ENCODE measurements around the gene CLIP4.

CLIP4 gene

DNA sequence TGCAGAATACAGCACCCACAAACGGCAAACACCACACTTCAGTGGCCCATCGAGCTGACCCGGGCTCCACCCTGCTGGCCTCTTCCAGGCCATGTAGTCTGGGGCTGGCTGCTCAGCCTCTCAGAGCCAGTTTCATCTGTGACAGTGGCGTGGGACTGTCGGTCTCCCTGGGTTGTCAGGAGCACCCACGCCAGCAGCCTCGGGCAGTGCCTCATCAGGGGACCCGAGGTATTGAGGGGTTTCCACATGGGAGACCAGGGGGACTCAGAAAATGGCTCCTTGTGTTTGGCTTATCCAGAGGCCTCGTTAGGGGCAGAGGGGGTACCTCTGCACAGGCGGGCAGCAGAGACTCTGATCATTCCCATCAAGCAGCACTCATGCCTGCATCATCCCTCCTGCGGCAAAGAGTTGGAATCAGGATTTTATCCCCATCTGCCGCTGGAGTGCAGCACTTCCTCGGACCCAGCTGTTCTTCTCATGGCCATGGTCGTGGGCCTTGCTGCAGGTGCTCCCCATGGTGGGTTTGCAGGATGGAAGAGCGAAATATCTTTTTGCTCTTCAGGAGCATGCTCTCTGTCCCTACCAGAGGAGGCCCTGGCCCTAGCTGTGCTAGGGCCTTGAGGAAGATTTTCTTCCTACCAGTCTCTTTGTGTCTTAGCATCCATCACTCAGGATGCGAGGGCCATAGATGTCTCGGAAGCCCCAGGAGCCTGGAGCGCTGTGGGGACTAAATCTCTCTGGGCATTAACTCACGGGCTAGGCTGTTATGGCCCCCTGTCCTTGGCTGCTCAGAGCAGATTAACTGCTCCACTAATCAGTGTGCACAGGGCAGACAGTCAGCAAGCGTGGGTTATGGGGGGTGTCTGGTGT, 100.8 kb downstream of the CLIP4 start:
- Histone ChIP-seq H3K36me3 (no peaks in the 10 kb centered on the region), H3K4me1 (peaks cover 4% of the 10 kb centered on the region), H3K9me3 (0 out of 2 replicates have a peak, but pooled peaks cover 8% of the 10 kb centered on the region), H4K20me1 (no peaks in the 10 kb centered on the region), H3K9ac (no peak overlapping the region), H3K4me3 (no peak overlapping the region), H3K27ac (no peak overlapping the region), H3K4me2 (no peak overlapping the region), H3K27me3 (no peaks in the 10 kb centered on the region)
- no peak for TF ChIP-seq Cebpa-rat (IDR thresholded peaks at IDR 0.05)

- no peaks in the 10 kb centered on the region for H3K36me3 ChIP-seq
- peaks cover 4% of the 10 kb centered on the region for H3K4me1 ChIP-seq
- 0 out of 2 replicates have a peak, but pooled peaks cover 8% of the 10 kb centered on the region for H3K9me3 ChIP-seq
- no peak overlapping the region for H3K4me2 ChIP-seq
- H3K27me3 ChIP-seq, result no peaks in the 10 kb centered on the region
- H3K9ac ChIP-seq, result no peak overlapping the region
- TF ChIP-seq Cebpa-rat (IDR thresholded peaks at IDR 0.05), result no peak
- no peak overlapping the region for H3K27ac ChIP-seq
- no peaks in the 10 kb centered on the region for H4K20me1 ChIP-seq
- no peak overlapping the region for H3K4me3 ChIP-seq
Measured at GRCh38 chr2:29216609-29216909, 101.3 kb downstream of the CLIP4 start.

DNA sequence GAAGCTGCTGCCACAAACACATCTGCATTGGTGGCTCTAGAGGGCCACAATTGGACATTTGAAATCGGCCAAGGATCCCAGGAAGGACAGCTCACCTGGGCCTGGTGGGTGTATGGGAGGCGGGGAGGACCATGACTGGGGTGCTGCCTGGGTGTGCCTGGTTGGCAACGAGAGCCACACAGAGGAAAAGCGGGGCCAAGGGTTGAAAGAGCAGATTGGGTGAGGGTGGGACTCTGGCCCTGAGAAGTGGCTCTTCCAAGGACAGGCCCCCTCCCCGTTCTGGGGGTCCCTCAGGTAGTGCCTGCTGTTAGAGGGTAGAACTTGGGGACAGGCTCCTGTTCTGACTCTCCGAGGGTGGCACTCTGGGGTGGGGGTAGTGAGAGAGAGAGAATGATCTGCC, 102.9 kb downstream of the CLIP4 start:
- Histone ChIP-seq H3K9me3 (0 out of 2 replicates have a peak, but pooled peaks cover 8% of the 10 kb centered on the region), H3K9ac (no peak overlapping the region), H3K36me3 (no peaks in the 10 kb centered on the region), H3K4me2 (no peak overlapping the region), H3K27me3 (no peaks in the 10 kb centered on the region), H4K20me1 (no peaks in the 10 kb centered on the region), H3K27ac (no peak overlapping the region), H3K4me3 (no peak overlapping the region), H3K4me1 (peaks cover 4% of the 10 kb centered on the region)
- TF ChIP-seq Cebpa-rat (IDR thresholded peaks at IDR 0.05), result no peak

DNA sequence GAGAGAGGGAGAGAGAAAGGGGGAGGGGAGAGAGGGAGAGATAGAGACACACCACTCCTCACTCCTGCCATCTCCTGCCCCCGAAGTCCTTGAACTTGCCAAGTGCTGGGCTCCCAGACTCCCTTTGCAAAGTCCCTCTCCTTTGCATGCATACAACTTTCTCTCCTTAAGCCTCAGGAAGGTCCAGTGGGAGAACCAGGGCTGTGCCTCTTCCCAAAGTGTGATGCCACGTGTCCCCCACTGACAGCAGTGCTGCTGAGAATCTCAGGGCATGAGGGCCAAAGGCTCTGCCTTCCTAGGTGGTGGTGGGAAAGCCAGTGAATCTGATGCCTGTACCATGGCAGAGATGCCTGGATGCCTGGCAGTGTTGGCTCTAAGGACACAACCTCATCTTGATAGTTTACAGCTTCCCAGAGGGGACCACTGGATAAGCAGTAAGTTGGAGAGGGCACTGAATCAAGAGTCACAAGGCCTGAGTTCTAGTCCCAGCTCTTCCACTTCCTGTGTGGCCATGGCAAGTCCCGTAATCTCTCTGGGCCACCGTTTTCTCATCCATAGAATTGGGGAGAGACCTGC, 103.4 kb downstream of the CLIP4 start:
- Histone ChIP-seq H3K9me3 (0 out of 2 replicates have a peak, but pooled peaks cover 8% of the 10 kb centered on the region), H3K4me3 (no peak overlapping the region), H3K27ac (no peak overlapping the region), H3K9ac (no peak overlapping the region), H3K27me3 (no peaks in the 10 kb centered on the region), H4K20me1 (no peaks in the 10 kb centered on the region), H3K36me3 (no peaks in the 10 kb centered on the region), H3K4me2 (no peak overlapping the region), H3K4me1 (peaks cover 8% of the 10 kb centered on the region)
- no peak for TF ChIP-seq Cebpa-rat (IDR thresholded peaks at IDR 0.05)

- H3K4me1 ChIP-seq, result peaks cover 12% of the 10 kb centered on the region
- 0 out of 2 replicates have a peak, but pooled peaks cover 8% of the 10 kb centered on the region for H3K9me3 ChIP-seq
- H4K20me1 ChIP-seq, result no peaks in the 10 kb centered on the region
- no peak overlapping the region for H3K9ac ChIP-seq
- H3K27ac ChIP-seq, result no peak overlapping the region
- H3K36me3 ChIP-seq, result no peaks in the 10 kb centered on the region
- H3K27me3 ChIP-seq, result no peaks in the 10 kb centered on the region
- no peak overlapping the region for H3K4me2 ChIP-seq
- TF ChIP-seq Cebpa-rat (IDR thresholded peaks at IDR 0.05), result no peak
- H3K4me3 ChIP-seq, result no peak overlapping the region
Measured at GRCh38 chr2:29219374-29219773, 104.2 kb downstream of the CLIP4 start.

DNA sequence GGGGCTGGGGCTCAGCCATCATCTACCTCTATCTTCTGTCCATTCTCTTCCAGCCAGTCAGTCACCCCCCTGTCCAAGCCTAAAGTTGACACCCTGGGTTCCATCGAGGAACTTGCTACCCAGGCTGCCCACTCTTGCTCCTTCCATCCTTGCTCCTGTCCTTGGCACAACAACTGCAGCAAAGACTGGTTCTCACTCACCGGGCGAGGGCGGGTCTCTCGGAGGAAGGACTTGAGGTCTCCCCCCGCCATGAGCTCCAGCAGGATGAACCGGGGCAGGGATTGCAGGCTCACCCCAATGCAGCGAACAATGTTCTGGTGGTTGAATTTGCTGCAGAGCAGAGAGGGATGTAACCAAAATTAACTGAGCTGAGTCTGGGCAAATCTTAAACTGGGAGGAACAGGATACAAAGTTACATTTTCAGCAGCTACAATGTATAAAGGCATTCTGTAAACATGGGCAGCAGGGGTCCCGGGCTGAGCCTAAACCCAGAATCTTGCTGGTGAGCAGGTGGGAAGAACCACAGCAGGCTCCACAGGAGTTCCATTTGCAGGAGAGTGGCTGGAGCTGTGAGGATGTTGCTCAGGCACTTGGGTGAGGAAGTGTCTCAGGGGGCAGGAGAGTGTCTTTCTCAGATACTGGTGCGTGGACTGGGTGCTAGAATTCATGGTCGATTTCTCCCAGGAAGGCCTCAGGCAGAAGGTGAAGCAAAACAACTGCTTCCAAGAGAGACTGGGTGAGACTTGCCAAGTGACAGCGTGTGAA, 105.5 kb downstream of the CLIP4 start:
- Histone ChIP-seq H3K27ac (no peak overlapping the region), H3K9ac (no peak overlapping the region), H3K9me3 (0 out of 2 replicates have a peak, but pooled peaks cover 8% of the 10 kb centered on the region), H3K4me1 (peaks cover 16% of the 10 kb centered on the region), H3K4me3 (no peak overlapping the region), H3K36me3 (no peaks in the 10 kb centered on the region), H3K27me3 (no peaks in the 10 kb centered on the region), H3K4me2 (no peak overlapping the region), H4K20me1 (no peaks in the 10 kb centered on the region)
- TF ChIP-seq Cebpa-rat (IDR thresholded peaks at IDR 0.05), result no peak

- H3K27me3 ChIP-seq, result no peaks in the 10 kb centered on the region
- H3K4me2 ChIP-seq, result no peak overlapping the region
- no peaks in the 10 kb centered on the region for H4K20me1 ChIP-seq
- H3K9me3 ChIP-seq, result 0 out of 2 replicates have a peak, but pooled peaks cover 8% of the 10 kb centered on the region
- H3K4me3 ChIP-seq, result no peak overlapping the region
- no peak overlapping the region for H3K27ac ChIP-seq
- peaks cover 21% of the 10 kb centered on the region for H3K4me1 ChIP-seq
- no peak for TF ChIP-seq Cebpa-rat (IDR thresholded peaks at IDR 0.05)
- no peak overlapping the region for H3K9ac ChIP-seq
- no peaks in the 10 kb centered on the region for H3K36me3 ChIP-seq
Measured at GRCh38 chr2:29222381-29223179, 107.4 kb downstream of the CLIP4 start.

DNA sequence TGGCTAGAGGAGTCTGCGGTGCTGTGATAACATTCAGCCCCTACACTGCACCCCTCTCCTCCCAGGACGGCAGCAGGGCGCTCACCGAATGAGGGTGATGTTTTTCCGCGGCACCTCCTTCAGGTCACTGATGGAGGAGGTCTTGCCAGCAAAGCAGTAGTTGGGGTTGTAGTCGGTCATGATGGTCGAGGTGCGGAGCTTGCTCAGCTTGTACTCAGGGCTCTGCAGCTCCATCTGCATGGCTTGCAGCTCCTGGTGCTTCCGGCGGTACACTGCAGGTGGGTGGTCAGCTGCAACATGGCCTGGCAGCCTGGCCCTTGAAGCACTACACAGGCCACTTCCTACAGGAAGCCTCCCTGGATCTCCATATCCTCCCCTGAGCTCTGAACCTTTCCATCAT, 108.0 kb downstream of the CLIP4 start:
- Histone ChIP-seq H4K20me1 (no peaks in the 10 kb centered on the region), H3K4me3 (no peak overlapping the region), H3K4me2 (no peak overlapping the region), H3K4me1 (peaks cover 28% of the 10 kb centered on the region), H3K9me3 (0 out of 2 replicates have a peak, but pooled peaks cover 8% of the 10 kb centered on the region), H3K36me3 (no peaks in the 10 kb centered on the region), H3K27ac (no peak overlapping the region), H3K9ac (no peak overlapping the region), H3K27me3 (no peaks in the 10 kb centered on the region)
- TF ChIP-seq Cebpa-rat (IDR thresholded peaks at IDR 0.05), result no peak
